Measurements from ENCODE around the gene KRTAP5-1. TPM values are rescaled to one million over a fixed set of nuclear protein-coding genes. Genes with fewer than 3 reads are reported as not detected.

KRTAP5-1 gene
- total RNA-seq, 1 donor from 2014 or later: not detected

DNA sequence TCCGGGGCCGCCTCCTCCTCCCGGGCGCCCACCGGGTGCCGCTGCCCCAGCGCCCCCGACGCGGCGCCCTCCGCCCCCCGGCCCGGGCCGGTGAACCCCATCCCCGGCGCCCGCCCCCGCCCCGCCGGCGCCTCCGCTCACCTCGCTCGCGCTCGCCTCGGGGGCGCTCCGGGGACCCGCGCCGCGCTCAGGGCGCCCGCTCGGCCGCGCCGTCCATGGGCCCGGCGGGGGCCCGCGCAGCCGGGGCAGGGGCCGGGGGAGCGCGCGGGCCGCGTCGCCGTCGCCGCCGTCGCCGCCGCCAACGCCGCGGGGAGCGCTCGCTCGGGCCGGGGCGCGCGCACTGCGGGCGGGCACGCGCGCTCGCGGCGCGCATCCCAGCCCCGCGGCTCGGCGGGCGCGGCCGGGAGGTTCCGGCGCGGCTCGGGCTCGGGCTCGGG, 13.3 kb downstream of the KRTAP5-1 start:
- Mint-ChIP-seq H3K4me1 (ENCODE audit: low read depth) (peaks cover 2% of the 10 kb centered on the region), H3K9me3 (ENCODE audit: low read depth) (no peaks in the 10 kb centered on the region), H3K4me3 (ENCODE audit: low read depth) (no peak overlapping the region), H3K27me3 (peaks cover 23% of the 10 kb centered on the region), H3K27ac (no peak overlapping the region), H3K36me3 (ENCODE audit: insufficient read depth) (no peaks in the 10 kb centered on the region)
- no peak for TF ChIP-seq CTCF (IDR thresholded peaks at IDR 0.05; ENCODE audit: unreplicated experiment)
- DNase-seq (ENCODE audit: low spot score, unreplicated experiment): no peak

GRCh38 chr11:1570896-1571759, 14.0 kb downstream of the KRTAP5-1 start:
- peaks cover 2% of the 10 kb centered on the region for H3K4me1 Mint-ChIP-seq (ENCODE audit: low read depth)
- H3K4me3 Mint-ChIP-seq (ENCODE audit: low read depth): peak overlapping the region; percentile 65
- no peak for TF ChIP-seq CTCF (IDR thresholded peaks at IDR 0.05; ENCODE audit: unreplicated experiment)
- H3K9me3 Mint-ChIP-seq (ENCODE audit: low read depth): no peaks in the 10 kb centered on the region
- no peaks in the 10 kb centered on the region for H3K36me3 Mint-ChIP-seq (ENCODE audit: insufficient read depth)
- peaks cover 20% of the 10 kb centered on the region for H3K27me3 Mint-ChIP-seq
- H3K27ac Mint-ChIP-seq: no peak overlapping the region
- no peak for DNase-seq (ENCODE audit: low spot score, unreplicated experiment)

DNA sequence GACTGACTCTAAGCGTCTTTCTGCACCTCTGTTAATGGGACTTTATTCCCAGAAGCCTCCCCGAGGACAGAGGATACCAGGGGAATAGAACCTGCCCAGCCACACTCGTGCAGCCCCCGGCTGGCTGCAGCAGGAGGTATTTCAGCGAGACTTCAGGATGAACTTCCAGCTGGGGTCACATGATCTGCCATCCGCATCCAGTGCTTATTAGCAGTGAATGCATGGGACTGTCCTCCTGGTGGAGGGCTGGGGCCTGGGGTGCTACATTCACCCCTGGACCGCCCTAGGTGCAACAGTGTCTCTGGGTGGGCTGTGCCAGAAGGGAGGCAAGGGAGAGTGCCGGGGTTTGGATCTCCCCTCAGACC, 14.6 kb downstream of the KRTAP5-1 start:
- Mint-ChIP-seq H3K4me3 (ENCODE audit: low read depth) (peak overlapping the region; percentile 65), H3K27me3 (peaks cover 18% of the 10 kb centered on the region), H3K27ac (no peak overlapping the region), H3K36me3 (ENCODE audit: insufficient read depth) (no peaks in the 10 kb centered on the region), H3K9me3 (ENCODE audit: low read depth) (no peaks in the 10 kb centered on the region), H3K4me1 (ENCODE audit: low read depth) (peaks cover 2% of the 10 kb centered on the region)
- DNase-seq (ENCODE audit: low spot score, unreplicated experiment): no peak
- TF ChIP-seq CTCF (IDR thresholded peaks at IDR 0.05; ENCODE audit: unreplicated experiment): no peak

DNA sequence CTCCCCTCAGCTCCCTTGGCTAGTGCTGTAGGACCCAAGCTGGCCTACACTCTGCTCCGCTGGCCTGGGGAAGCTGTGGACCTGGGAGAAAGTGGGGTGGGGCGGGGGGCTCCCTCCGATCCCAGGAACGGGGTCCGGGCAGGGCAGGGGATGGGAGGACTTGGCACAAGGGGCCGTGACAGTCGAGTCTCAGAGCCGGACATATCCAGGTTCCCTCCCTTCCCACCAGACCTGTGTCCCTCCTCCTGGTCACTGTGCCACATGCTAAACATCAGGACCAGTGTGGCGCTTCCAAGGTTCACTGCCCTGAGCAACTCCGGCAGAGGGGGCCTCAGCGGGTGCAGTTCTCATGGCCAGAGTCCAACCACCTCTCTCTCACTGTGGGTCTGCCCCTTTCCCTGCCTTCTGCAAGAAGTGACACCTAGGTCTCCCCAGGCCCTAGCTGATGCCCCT, 15.1 kb downstream of the KRTAP5-1 start:
- peaks cover 2% of the 10 kb centered on the region for H3K4me1 Mint-ChIP-seq (ENCODE audit: low read depth)
- H3K27me3 Mint-ChIP-seq: peaks cover 15% of the 10 kb centered on the region
- H3K36me3 Mint-ChIP-seq (ENCODE audit: insufficient read depth): no peaks in the 10 kb centered on the region

More for the DNA sequence above, 15.1 kb downstream of the KRTAP5-1 start:
- no peak overlapping the region for H3K27ac Mint-ChIP-seq
- TF ChIP-seq CTCF (IDR thresholded peaks at IDR 0.05; ENCODE audit: unreplicated experiment): no peak
- H3K9me3 Mint-ChIP-seq (ENCODE audit: low read depth): no peaks in the 10 kb centered on the region
- no peak for DNase-seq (ENCODE audit: low spot score, unreplicated experiment)
- peak overlapping the region; percentile 26 for H3K4me3 Mint-ChIP-seq (ENCODE audit: low read depth)

All from progenitor cell of endocrine pancreas (in vitro differentiated cells).